GM19023 (cell line): ENCODE measurements around the gene ABHD3.
"Not testable (repeated sequence)": the region's sequence is repeated elsewhere in the genome, so short reads cannot be mapped to it uniquely, and the experiment has no call there.

ENCODE experiments used
- ATAC-seq: cut with Tn5 transposase; IDR thresholded peaks from one replicate; pipeline ENCODE4 v1.9.1; 2021; ENCODE audit warnings: mild to moderate bottlenecking, moderate library complexity; ENCODE audit not compliant: unreplicated experiment

ABHD3 gene

DNA sequence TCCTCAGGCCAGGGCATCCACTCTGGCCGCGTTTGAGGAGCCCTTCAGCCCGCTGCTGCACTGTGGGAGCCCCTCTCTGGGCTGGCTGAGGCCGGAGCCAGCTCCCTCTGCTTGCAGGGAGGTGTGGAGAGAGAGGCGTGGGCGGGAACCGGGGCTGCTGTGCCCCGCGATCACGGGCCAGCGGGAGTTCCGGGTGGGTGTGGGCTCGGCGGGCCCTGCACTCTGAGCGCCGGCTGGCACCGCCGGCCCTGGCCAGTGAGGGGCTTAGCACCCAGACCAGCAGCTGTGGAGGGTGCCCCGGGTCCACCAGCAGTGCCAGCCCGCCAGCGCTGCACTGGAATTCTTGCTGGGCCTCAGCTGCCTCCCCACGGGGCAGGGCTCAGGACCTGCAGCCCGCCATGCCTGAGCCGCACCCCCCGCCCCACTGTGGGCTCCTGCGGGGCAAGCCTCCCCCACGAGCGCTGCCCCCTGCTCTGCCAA, 1.9 kb upstream of the ABHD3 start:
- ATAC-seq: no peak

DNA sequence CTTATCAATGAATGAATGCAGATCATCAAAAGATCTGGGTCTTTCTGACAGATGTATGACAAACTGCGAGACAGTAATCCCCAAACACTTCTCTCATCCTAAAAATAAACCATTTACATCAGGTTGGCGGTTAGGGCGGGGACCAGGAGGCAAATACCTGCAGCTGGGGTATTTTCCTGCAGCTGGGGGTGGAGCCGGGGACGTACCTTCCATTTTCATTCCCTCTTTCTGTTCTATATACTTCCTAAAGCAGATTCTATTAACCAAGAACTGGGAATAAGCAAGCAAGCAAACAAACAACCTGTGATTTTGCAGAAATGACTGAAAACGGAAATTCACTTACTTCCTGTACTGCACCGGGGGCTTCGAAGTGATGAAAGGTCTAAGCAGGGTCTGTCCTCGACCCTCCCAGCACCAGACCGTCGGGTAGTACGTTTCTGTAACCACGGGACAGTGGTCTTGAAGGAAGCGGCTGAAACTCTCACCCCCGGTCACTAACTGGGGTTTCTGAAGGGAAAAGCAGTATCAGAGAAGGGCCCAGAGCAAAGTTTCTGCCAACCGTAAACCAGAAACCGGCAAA, 1.2 kb downstream of the ABHD3 start:
- ATAC-seq: no peak

DNA sequence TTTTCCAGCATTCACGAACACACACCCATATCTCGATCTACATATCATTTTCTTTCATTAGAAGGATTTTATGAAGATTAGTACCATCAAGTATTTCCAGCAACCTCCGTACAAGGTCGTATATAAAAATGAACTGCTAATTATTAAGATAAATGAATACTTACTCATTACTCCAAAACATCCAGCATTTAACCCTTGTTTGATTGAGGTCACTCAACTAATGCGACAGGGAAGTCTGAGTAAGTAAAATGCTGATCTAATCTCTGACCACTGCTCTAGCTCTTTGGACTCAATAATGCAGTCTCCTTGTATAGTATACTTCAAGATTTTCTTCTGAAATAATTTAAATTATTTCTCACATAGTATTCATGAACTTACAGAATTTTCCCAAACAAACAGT, 2.0 kb downstream of the ABHD3 start:
- no peak for ATAC-seq

DNA sequence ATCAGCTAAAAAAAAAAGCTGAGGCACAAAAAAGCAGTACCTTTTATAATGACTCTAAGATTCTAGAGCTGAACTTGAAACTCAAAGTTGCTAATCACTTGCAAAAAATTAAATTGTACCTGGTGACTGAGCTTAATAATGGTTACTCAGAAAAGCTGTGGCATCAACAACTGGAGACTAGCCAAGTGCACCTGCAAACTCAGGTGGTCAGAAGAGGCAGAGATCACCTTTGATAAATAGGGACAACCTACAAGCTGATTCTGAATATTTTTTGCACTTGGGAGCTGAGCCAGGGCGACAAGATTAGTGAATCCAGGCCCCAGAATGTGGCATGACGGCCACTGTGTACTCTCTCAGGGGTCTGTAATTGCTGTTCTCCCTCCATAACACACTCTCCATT, 3.0 kb downstream of the ABHD3 start:
- ATAC-seq: no peak

DNA sequence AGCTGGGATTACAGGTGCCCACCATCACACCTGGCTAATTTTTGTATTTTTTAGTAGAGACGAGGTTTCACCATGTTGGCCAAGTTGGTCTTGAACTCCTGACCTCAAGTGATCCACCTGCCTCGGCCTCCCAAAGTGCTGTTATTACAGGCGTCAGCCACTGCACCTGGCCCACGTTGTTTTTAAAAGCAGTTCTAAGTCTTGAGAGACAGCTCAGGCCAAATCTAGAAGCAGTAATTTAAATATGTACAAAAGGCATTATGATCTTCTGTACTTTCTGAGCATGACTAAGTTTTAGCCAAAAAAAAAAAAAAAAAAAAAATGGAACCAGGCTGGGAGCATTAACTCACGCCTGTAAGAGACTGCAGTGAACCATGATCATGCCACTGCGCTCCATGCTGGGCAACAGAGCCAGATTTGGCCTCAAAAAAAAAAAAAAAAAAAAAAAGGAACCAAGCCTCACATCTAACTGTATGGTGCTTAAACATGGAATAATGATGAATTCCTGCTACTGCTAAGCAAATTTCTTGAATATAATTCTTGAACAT, 4.0 kb downstream of the ABHD3 start:
- no peak for ATAC-seq

DNA sequence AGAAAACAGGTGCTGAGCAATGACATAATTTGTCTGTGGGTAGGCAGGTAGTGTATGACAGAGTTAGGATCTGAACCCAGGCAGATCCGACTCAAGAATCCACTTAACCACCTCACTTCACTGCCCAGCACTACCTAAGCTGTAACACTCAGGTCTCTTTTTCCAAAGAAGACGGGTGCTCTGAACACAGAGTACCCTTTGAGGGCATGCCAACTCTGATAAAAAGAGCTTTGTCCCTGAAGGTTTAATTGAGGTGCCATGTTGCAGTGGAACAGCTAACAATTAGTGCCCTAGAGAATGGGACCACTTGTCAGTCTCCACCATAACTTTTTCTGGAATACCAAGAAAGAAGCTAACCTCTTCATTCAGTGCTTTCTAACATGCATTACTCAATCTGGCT, 11.3 kb downstream of the ABHD3 start:
- ATAC-seq: no peak

DNA sequence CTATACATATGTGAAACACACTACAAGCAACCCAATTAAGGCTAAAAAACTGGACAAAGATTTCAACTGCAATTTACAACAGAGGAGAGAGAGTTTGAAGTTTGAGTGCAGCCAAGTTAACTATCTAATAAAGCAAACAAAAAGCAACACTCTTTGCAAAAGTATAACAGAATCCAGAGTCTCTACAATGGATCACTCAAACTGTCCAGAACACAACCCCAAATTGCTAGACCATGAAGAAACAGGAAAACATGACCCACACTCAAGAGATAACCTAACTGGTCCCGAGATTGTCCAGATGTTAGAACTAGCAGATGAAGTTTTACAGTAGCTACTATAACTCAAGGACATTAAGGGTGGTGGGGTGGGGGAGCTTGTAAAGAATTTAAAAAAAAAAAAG, 14.8 kb downstream of the ABHD3 start:
- no peak for ATAC-seq

DNA sequence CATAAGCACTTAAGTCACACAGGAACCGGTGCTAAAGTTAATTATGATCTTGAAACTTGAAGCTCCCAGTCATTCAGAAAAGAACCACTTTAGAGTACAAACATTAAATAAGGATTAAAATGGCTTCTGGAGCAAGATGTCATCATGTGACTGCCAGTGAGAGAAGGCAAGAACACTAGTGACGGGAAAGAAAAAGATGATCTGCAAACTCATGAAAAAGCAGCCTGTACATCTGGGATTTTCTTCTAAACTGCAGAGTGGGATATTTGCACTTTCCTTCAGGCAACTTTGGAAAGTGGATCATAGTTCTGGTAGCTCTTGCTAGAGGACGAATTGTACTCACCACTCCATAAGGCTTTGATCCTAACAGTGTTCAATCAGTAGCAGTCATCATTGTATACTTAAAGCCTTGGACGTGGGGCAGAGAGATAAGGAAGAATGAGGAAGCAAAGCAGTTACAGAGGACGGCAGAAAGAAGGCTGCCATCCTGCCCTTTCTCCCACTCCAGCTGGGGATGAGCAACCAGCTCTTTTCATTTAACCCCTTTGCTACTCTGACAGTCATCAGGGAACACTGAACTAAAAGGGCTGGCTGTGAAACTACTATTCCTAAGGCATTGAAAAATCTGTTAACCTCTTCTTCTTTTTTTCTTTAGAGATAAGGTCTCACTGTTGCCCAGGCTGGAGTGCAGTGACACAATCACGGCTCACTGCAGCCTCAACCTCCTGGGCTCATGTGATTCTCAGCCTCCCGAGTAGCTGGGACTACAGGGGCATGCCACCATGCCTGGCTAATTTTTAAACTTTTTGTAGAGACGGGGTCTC, 18.1 kb downstream of the ABHD3 start:
- no peak for ATAC-seq

DNA sequence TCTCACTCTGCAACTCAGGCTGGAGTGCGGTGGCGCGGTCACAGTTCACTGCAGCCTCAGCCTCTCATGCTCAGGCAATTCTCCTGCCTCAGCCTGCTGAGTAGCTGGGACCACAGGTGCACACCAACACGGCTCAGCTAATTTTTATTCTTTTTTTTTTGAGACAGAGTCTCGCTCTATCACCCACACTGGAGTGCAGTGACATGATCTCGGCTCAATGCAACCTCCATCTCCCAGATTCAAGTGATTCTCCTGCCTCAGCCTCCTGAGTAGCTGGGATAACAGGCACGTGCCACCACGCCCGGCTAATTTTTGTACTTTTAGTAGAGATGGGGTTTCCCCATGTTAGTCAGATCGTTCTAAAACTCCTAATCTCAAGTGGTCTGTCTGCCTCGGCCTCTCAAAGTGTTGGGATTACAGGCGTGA, 19.0 kb downstream of the ABHD3 start:
- ATAC-seq: peak; percentile 78

DNA sequence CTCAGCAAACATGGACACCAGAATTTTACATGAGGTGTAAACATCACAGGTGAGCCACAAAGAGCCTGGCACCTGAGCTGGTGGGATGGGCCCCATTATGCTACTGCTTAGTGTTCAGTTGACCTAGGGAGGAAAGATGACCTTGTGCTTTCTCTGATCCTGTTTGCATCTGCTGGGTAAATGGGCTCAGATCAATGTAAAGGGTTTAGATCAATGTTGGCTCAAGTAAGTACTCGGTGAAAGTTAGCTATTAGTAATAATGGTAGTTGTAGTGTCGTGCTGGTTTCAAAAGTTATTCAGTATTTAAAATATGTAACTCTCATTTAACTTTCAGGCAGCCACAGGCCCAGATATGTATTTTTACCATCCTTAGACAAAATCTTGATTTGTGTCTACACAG, 19.8 kb downstream of the ABHD3 start:
- peak; percentile 43 for ATAC-seq

DNA sequence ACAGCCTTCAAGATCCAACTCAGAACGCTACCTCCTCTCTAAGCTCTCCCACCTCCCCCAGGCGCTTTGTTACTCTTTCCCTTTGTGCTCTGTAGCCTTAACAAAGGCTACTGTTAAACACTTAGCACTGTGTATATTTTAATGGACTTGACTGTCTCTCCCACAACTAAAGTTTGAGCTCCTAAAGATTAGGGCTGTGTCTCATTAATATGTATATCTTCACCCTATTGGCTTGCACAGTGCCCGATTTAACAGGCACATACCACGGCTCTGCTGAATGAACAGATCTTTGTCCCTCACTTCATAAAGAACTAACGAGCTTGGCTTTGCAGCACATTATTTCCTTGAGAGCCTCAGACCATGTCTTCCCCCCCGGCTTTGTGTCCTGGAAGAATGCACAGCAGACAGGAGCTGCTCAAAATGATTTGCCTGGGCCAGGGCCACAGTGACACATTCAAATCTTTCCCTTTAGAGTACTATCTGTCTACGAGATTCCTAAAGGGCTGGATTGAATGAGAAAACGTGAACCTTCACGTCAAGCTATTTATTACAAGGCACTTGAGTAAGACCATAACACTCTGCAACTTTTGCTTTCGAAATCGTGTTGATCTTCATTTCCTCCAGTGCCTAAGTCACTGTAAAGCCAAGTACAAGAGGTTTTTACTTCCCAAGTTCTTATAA, 22.1 kb downstream of the ABHD3 start:
- peak; percentile 43 for ATAC-seq

DNA sequence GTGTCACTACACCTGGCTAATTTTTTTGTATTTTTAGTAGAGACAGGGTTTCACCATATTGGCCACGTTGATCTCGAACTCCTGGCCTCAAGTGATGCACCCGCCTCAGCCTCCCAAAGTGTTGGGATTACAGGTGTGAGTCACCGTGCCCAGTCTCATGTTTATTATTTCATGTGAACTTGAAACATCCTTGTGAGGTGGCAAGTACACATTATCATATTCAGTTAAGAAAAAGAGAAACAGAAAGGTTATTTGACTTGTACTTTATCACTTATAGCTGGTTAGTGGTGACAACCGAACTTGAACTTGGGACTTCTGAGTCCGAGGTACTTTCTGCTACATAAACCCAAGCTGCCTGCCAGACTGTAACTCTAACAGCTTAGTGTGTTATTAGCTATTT, 24.4 kb downstream of the ABHD3 start:
- ATAC-seq: no peak

DNA sequence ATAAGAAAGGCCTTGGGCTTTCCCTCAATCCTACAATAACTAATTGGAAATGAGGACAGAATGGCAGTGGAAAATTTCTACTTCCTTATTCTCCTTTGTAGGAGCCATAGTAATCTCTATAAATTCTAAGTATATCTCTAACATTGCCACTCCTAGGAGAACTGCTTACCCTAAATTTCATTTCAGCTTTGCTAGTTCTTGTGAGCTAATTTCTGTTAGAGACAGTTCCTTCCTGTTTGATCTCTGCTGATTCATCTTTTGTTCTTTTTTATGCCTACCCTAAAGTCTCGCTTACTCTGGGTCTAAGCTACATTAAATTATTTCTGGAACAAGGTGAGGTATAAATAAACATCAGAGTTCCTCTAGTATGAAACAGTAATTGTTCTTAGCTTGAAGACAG, 25.7 kb downstream of the ABHD3 start:
- ATAC-seq: no peak

DNA sequence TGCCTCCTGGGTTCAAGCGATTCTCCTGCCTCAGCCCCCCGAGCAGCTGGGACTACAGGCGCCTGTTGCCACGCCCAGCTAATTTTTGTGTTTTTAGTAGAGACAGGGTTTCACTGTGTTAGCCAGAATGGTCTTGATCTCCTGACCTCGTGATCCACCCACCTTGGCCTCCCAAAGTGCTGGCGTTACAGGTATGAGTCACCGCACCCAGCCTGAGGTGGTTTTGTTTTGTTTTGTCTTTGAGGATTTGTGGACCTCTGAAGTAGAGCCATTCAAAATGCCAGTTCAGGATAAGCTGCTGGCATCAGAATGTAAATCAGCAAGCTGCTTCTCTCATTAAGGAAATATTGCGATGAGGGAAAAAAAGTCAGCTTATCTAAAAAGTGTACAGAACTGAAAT, 29.2 kb downstream of the ABHD3 start:
- not testable (repeated sequence) for ATAC-seq

DNA sequence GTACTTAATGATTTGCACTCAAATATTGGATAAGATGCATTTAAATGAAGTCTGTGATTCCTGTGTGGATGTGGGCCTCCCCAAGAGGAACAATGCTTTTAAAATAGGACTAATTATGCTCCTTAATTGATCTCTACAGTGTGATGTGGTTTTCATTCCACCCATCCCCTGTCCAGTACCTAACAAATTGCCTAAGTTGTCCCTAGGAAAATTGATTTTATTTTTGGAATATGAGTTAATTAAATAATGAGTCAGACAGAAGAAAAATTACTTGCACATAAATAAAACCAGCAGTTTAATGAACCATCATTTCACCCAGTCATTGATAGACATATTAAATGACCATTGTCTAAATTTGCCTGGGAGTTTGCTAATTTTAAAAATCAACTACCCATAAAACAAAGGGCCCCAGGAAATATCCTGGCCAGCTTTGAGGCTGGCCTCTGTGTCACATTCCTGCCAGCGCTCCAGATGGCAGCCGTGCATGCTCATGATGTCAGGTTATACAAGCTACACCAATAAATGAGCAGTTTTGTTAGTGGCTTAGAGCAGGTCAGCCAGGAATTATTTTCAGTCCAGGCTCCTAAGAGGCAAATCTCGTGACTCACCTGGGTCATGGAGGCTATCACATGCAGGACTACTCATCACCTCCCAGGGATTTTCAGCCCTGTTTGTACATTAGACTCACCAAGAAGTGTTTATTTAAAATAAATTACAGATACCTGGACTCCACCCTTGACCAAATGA, 31.9 kb downstream of the ABHD3 start:
- ATAC-seq: no peak

DNA sequence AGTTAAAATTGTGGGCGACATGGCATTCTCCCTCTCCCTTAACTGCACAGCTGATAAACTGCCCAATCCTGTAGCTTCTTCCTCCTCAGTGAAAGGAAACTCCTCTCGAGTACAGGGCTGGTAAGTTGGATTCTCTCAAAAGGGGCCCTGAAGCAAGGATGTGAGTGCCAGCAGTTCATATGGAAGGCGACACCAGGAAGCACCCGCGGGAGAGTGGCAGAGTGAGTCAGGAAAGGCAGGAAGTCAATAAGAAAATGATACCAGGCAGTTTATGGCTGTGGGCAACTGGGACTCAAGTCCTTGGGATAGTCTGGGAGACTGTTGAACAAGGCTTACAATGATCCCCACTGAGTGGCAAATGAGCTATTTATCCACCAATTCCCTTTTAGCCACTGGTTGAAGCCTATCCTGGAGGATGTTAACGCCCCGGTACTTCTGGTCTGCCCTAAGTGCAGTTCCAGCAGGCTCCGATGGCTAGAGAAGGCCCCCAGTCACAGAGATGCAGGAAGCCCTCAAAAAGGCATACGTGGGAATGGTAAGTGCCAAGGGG, 34.8 kb downstream of the ABHD3 start:
- no peak for ATAC-seq

DNA sequence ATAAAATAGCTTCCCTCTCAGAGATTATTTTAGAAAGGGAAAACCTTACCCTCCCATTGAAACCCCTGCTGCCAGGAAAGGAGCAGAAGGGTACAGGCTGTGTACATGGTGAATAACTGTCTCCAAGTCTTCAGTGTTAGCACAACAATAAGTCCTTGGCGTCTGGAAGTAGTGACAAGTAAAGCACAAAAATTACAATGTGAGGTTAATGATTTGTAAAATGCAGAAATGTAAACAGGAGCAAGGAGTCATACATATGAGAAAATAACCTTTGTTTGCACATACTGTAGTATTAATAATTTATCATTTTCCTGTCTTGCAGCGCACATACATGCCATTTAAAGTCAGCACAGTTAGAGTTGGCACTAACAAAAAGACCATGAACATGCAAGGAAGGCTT, 40.5 kb downstream of the ABHD3 start:
- no peak for ATAC-seq

DNA sequence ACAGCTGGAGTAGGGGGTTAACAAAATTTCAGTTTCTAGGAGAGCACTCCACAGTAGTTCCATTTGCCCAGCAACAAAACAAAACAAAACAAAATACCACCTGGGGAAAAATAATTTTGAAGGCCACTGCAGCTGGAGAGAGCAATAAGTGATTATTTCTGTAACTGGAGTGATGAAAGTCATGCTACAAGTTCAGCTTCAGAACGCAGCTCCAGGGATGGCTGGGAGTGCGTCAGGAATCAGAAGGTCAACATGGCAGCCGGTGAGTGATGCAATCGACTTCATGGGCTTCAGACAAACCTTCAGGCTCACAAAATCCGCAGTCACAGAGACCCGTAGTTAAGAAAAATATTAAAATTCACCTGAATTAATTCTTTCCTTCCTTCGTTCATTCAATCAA, 41.0 kb downstream of the ABHD3 start:
- ATAC-seq: no peak

DNA sequence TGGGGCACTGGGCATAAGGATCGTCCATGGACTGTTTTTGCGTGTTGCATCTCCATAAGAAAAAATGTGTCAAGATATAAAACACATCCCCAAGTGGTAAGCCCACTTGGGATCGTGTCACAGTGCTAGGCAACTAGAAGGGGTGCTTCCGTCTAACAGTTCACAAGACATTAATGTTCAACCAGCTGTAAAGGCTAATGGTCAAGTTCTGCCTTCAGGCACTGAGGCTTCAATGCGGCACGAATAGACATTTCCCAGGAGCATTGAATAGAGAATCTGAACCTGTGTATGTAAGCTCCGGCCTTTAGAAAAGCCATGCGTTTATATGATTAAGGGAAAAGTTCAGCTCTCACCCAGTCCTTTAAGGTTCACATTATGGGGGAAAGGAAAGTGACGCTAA, 42.0 kb downstream of the ABHD3 start:
- no peak for ATAC-seq

DNA sequence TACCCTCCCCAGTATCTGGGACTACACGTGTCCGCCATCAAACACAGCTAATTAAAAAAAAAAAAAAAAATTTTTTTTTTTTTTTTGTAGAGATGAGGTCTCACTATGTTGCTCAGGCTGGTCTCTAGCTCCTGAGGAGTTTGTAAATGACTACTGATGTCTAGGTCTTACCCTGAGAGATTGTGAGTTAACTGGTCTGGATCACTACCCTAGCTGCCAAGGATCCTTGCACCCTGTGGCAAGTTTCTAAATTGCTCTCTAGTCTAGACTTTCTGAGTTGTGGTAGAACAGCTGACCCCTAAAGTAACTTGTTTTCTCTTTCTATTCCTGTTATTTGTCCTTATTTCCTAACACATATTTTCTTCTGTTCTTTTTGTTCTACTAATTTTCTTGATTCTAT, 44.5 kb downstream of the ABHD3 start:
- no peak for ATAC-seq

DNA sequence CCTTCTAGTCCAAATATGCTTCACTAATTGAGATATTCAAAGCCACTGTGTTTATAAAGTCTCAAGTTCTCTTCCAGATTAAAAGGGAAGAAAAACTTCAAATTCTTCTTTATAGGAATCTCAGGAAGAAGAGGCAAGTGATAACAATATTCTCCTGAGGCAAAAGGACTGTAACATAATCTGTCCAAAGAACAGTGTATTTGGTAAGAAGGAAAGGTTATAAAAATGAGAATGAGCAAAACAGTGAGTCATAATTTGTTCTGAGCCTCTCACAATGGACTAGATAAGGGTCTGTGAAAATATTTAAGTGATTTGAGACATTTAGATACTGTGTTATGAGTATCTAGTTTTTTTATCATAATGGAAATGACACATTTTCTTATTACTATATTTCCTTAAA, 48.2 kb downstream of the ABHD3 start:
- ATAC-seq: no peak
